H9 (cell line): ENCODE measurements around the gene DHCR24. TPM values are rescaled to one million over a fixed set of nuclear protein-coding genes. Genes with fewer than 3 reads are reported as not detected.

Experiments used
- DNase-seq: peaks from one replicate; pipeline ENCODE4 v3.0.0-alpha.2; 2017
- H2AFZ ChIP-seq: one replicate; pipeline ENCODE4 v1.6.1; 2013; ENCODE audit warnings: mild to moderate bottlenecking, low read length, control low read depth, moderate library complexity
- H2AK5ac ChIP-seq: 2 replicates; pipeline ENCODE4 v1.6.1; 2013; ENCODE audit warnings: low read length, control low read depth, mixed read lengths; ENCODE audit not compliant: insufficient read length
- H2BK120ac ChIP-seq: one replicate; pipeline ENCODE4 v1.6.1; 2013; ENCODE audit warnings: low read depth, mild to moderate bottlenecking, low read length, control low read depth, inconsistent platforms; ENCODE audit not compliant: poor library complexity, severe bottlenecking
- H2BK12ac ChIP-seq: 2 replicates; pipeline ENCODE4 v1.6.1; 2013; ENCODE audit warnings: low read length, control low read depth, mixed read lengths, low read depth; ENCODE audit not compliant: insufficient read length
- H2BK15ac ChIP-seq: 2 replicates; pipeline ENCODE4 v1.6.1; 2013; ENCODE audit warnings: low read depth, low read length, control low read depth
- H2BK20ac ChIP-seq: one replicate; pipeline ENCODE4 v1.6.1; 2013; ENCODE audit warnings: low read depth, mild to moderate bottlenecking, low read length, control low read depth, inconsistent platforms; ENCODE audit not compliant: poor library complexity, severe bottlenecking
- H2BK5ac ChIP-seq: 2 replicates; pipeline ENCODE4 v1.6.1; 2013; ENCODE audit warnings: low read length, control low read depth, mixed read lengths; ENCODE audit not compliant: insufficient read length
- H3K14ac ChIP-seq: 2 replicates; pipeline ENCODE4 v1.6.1; 2013; ENCODE audit warnings: low read length, control low read depth; ENCODE audit not compliant: insufficient read depth
- H3K18ac ChIP-seq: 2 replicates; pipeline ENCODE4 v1.6.1; 2013; ENCODE audit warnings: low read depth, mild to moderate bottlenecking, mixed read lengths, low read length, control low read depth; ENCODE audit not compliant: insufficient read length
- H3K23ac ChIP-seq: 2 replicates; pipeline ENCODE4 v1.6.1; 2013; ENCODE audit warnings: low read length, control low read depth, mixed read lengths, low read depth; ENCODE audit not compliant: insufficient read length
- H3K23me2 ChIP-seq: 2 replicates; pipeline ENCODE4 v1.6.1; 2013; ENCODE audit warnings: low read depth, mild to moderate bottlenecking, mixed read lengths, low read length, control low read depth; ENCODE audit not compliant: insufficient read length, poor library complexity, severe bottlenecking
- H3K27ac ChIP-seq: 2 replicates; pipeline ENCODE4 v1.5.1; 2013; ENCODE audit warnings: low read length, control low read depth, mixed read lengths, low read depth; ENCODE audit not compliant: insufficient read length
- H3K27me3 ChIP-seq: 2 replicates; pipeline ENCODE4 v1.6.1; 2013; ENCODE audit warnings: low read length, control low read depth, inconsistent platforms; ENCODE audit not compliant: insufficient read depth
- H3K4ac ChIP-seq: 2 replicates; pipeline ENCODE4 v1.6.1; 2013; ENCODE audit warnings: low read depth, mild to moderate bottlenecking, control low read depth, inconsistent platforms, low read length, moderate library complexity
- H3K4me1 ChIP-seq: 2 replicates; pipeline ENCODE4 v1.6.1; 2013; ENCODE audit warnings: low read length, control low read depth, inconsistent platforms; ENCODE audit not compliant: insufficient read depth
- H3K4me2 ChIP-seq: 2 replicates; pipeline ENCODE4 v1.6.1; 2013; ENCODE audit warnings: low read length, control low read depth, mixed read lengths; ENCODE audit not compliant: insufficient read length, insufficient read depth
- H3K56ac ChIP-seq: 2 replicates; pipeline ENCODE4 v1.6.1; 2013; ENCODE audit warnings: low read depth, mild to moderate bottlenecking, mixed read lengths, low read length, control low read depth; ENCODE audit not compliant: insufficient read length
- H3K79me1 ChIP-seq: 2 replicates; pipeline ENCODE4 v1.6.1; 2013; ENCODE audit warnings: low read depth, mild to moderate bottlenecking, moderate library complexity, low read length, control low read depth, inconsistent platforms; ENCODE audit not compliant: insufficient read depth, poor library complexity, severe bottlenecking
- H3K79me2 ChIP-seq: 2 replicates; pipeline ENCODE4 v1.6.1; 2013; ENCODE audit warnings: low read length, control low read depth, inconsistent platforms; ENCODE audit not compliant: insufficient read depth
- H3K9ac ChIP-seq: 2 replicates; pipeline ENCODE4 v1.6.1; 2013; ENCODE audit warnings: low read length, control low read depth, mixed read lengths; ENCODE audit not compliant: insufficient read length; ENCODE audit errors: extremely low read depth
- H3K9me3 ChIP-seq: one replicate; pipeline ENCODE4 v1.6.1; 2013; ENCODE audit warnings: low read depth, low read length, inconsistent platforms; ENCODE audit not compliant: control insufficient read depth
- H3T11ph ChIP-seq: one replicate; pipeline ENCODE4 v1.6.1; 2013; ENCODE audit warnings: mild to moderate bottlenecking, low read length, control low read depth, inconsistent platforms
- H4K20me1 ChIP-seq: one replicate; pipeline ENCODE4 v1.6.1; 2013; ENCODE audit not compliant: control insufficient read depth, insufficient read length, insufficient read depth
- H4K5ac ChIP-seq: 2 replicates; pipeline ENCODE4 v1.6.1; 2013; ENCODE audit warnings: low read depth, mild to moderate bottlenecking, mixed read lengths, low read length, control low read depth; ENCODE audit not compliant: insufficient read length
- H4K8ac ChIP-seq: replicated peaks from 2 replicates; pipeline ENCODE4 v1.6.1; 2013; ENCODE audit warnings: low read length, control low read depth, mixed read lengths, low read depth; ENCODE audit not compliant: insufficient read length
- H4K91ac ChIP-seq: 2 replicates; pipeline ENCODE4 v1.6.1; 2013; ENCODE audit warnings: low read depth, mild to moderate bottlenecking, moderate library complexity, mixed read lengths, low read length, control low read depth; ENCODE audit not compliant: insufficient read length
- H3K27ac Mint-ChIP-seq, 3 experiments: 2 replicates in 2 of 3; 3 replicates in 1 of 3; pipeline ENCODE4 v1.8.0; 2020 to 2021; ENCODE audit warnings: mixed read lengths in 3 of 3, mild to moderate bottlenecking in 1 of 3, moderate library complexity in 1 of 3
- H3K27me3 Mint-ChIP-seq: 2 replicates; pipeline ENCODE4 v1.8.0; 2021; ENCODE audit warnings: low read depth, mild to moderate bottlenecking, moderate library complexity, mixed read lengths
- H3K36me3 Mint-ChIP-seq, 3 experiments: 2 replicates in 2 of 3; 3 replicates in 1 of 3; pipeline ENCODE4 v1.8.0; 2020 to 2021; ENCODE audit warnings: low read depth in 3 of 3, mixed read lengths in 3 of 3; ENCODE audit not compliant: insufficient read depth in 1 of 3
- H3K4me1 Mint-ChIP-seq, 2 experiments: 2 replicates each; pipeline ENCODE4 v1.8.0; 2020; ENCODE audit warnings: mixed read lengths in 2 of 2
- H3K4me3 Mint-ChIP-seq, 2 experiments: 2 replicates in 1 of 2; 3 replicates in 1 of 2; pipeline ENCODE4 v1.8.0; 2020 to 2021; ENCODE audit warnings: mild to moderate bottlenecking in 2 of 2, mixed read lengths in 2 of 2, moderate library complexity in 1 of 2
- H3K9me3 Mint-ChIP-seq, 2 experiments: 2 replicates in 1 of 2; 3 replicates in 1 of 2; pipeline ENCODE4 v1.8.0; 2020; ENCODE audit warnings: mild to moderate bottlenecking in 2 of 2, mixed read lengths in 2 of 2, moderate library complexity in 1 of 2
- WGBS: extraction: QIAGEN DNeasy Blood & Tissue Kit; methylation state at CpG from one replicate; pipeline ENCODE4 v1.1.7; 2013; ENCODE audit warnings: missing lambda C conversion rate, low lambda C conversion rate, mixed read lengths; ENCODE audit not compliant: insufficient read length; ENCODE audit errors: extremely low coverage; 5-methylcytosine and 5-hydroxymethylcytosine counted together
- total RNA-seq: library from RNA; stranded (reverse); gene quantifications from 2 replicates; pipeline ENCODE4 v1.2.1, GENCODE V29; 2021
- TF ChIP-seq, protein P1 (sequence below): fragments of 200-600 bp; sonication (generic); conservative IDR thresholded peaks from 3 replicates; pipeline ENCODE4 v1.8.0; 2021; ENCODE audit warnings: antibody characterized with exemption, mild to moderate bottlenecking

Gene DHCR24
- total RNA-seq, 1 experiment from 2014 or later = 318 TPM

DNA sequence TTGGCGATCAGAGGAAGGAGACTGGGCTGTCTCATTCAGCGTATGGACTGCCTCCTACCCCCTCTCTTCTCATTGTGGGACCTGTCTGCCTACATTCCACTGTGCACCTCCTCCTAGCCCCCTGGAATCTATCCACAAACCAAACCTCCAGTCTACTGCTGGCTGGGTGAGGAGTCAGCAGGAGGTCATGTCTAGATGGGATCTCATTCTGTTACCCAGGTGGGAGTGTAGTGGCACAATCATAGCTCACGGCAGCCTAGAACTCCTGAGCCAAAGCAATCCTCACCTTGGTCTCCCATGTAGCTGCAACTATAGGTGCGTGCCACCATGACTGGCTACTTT lies 67.8 kb downstream of the DHCR24 start:
- Histone ChIP-seq H3K56ac (no peak overlapping the region), H4K20me1 (no peaks in the 10 kb centered on the region), H4K8ac (no peak overlapping the region), H4K5ac (no peak overlapping the region), H3T11ph (no peak overlapping the region), H3K79me2 (no peaks in the 10 kb centered on the region), H3K23ac (no peak overlapping the region), H4K91ac (no peak overlapping the region), H2BK15ac (no peak overlapping the region), H3K18ac (no peak overlapping the region), H3K23me2 (no peaks in the 10 kb centered on the region), H3K4me1 (peaks cover 3% of the 10 kb centered on the region; the same call in 1 of the 2 replicates), H3K9me3 (no peaks in the 10 kb centered on the region), H2BK5ac (no peak overlapping the region), H3K4me2 (no peak overlapping the region), H3K79me1 (no peaks in the 10 kb centered on the region), H3K27me3 (no peaks in the 10 kb centered on the region), H2BK20ac (no peak overlapping the region), H2BK12ac (no peak overlapping the region), H3K9ac (no peak overlapping the region), H3K14ac (no peak overlapping the region; the same call in 1 of the 2 replicates), H2BK120ac (no peak overlapping the region), H2AK5ac (no peak overlapping the region), H3K4ac (no peak overlapping the region), H2AFZ (no peak overlapping the region), H3K27ac (no peak overlapping the region)
- peak overlapping the region in 1 of 3 experiments; percentile 71; a peak in 2 of 7 replicates for H3K27ac Mint-ChIP-seq
- H3K27me3 Mint-ChIP-seq = peaks cover 30% of the 10 kb centered on the region
- H3K9me3 Mint-ChIP-seq = peaks cover 5 to 9% of the 10 kb centered on the region in 2 experiments; a peak in 4 of 5 replicates
- no CpG with 5 or more reads among the region's 4 CpGs for WGBS
- TF ChIP-seq, protein P1, sequence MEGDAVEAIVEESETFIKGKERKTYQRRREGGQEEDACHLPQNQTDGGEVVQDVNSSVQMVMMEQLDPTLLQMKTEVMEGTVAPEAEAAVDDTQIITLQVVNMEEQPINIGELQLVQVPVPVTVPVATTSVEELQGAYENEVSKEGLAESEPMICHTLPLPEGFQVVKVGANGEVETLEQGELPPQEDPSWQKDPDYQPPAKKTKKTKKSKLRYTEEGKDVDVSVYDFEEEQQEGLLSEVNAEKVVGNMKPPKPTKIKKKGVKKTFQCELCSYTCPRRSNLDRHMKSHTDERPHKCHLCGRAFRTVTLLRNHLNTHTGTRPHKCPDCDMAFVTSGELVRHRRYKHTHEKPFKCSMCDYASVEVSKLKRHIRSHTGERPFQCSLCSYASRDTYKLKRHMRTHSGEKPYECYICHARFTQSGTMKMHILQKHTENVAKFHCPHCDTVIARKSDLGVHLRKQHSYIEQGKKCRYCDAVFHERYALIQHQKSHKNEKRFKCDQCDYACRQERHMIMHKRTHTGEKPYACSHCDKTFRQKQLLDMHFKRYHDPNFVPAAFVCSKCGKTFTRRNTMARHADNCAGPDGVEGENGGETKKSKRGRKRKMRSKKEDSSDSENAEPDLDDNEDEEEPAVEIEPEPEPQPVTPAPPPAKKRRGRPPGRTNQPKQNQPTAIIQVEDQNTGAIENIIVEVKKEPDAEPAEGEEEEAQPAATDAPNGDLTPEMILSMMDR = no peak
- H3K36me3 Mint-ChIP-seq = 0 out of 7 replicates have a peak, but pooled peaks cover 0 to 4% (median 0%) of the 10 kb centered on the region in 3 experiments
- H3K4me1 Mint-ChIP-seq = peaks cover 20 to 32% of the 10 kb centered on the region in 2 experiments
- H3K4me3 Mint-ChIP-seq = no peak overlapping the region
- no peak for DNase-seq
